SK-N-SH (cell line): Measurements from ENCODE around the gene AGRP. TPM values are rescaled to one million over a fixed set of nuclear protein-coding genes. Genes with fewer than 3 reads are reported as not detected.

Experiments
- CTCF ChIA-PET: fragments of 300-600, 350-600 bp; formaldehyde crosslinking; extraction: SDS; loops from one replicate; lab custom pipeline; 2021; lab: Yijun Ruan, JAX
- POLR2A ChIA-PET: fragments of 350-600 bp; sonication (Branson Sonifier 250); formaldehyde crosslinking; extraction: SDS; loops from one replicate; lab custom pipeline; 2020; ENCODE audit warnings: antibody characterized with exemption, inconsistent platforms; lab: Yijun Ruan, JAX
- DNase-seq: peaks from one replicate; pipeline ENCODE4 v3.0.0; 2012
- H2AFZ ChIP-seq: fragments of 200-600 bp; sonication (generic); 2 replicates; pipeline ENCODE4 v1.8.1; 2016; ENCODE audit warnings: antibody characterized with exemption, mild to moderate bottlenecking, low read depth
- H3F3A ChIP-seq: fragments of 200-600 bp; sonication (generic); replicated peaks from 2 replicates; pipeline ENCODE3; 2016; ENCODE audit warnings: antibody characterized with exemption, mild to moderate bottlenecking; ENCODE audit not compliant: insufficient read depth
- H3K27ac ChIP-seq, 2 experiments: fragments of 200-500 bp in 1 of 2; fragments of 200-600 bp in 1 of 2; sonication (Bioruptor generic) in 1 of 2; sonication (generic), shearing (Covaris generic) in 1 of 2; 2 replicates each; pipeline versions ENCODE4 v1.5.1 to v1.6.1; 2014 to 2016; ENCODE audit warnings: low read depth in 2 of 2, inconsistent platforms in 1 of 2, low read length in 1 of 2, mild to moderate bottlenecking in 1 of 2, mixed read lengths in 1 of 2
- H3K27me3 ChIP-seq: fragments of 200-600 bp; sonication (generic), shearing (Covaris generic); 2 replicates; pipeline ENCODE4 v1.6.1; 2016; ENCODE audit warnings: mixed run types; ENCODE audit not compliant: insufficient read depth
- H3K36me3 ChIP-seq, 2 experiments: fragments of 200-500 bp in 1 of 2; fragments of 200-600 bp in 1 of 2; sonication (Bioruptor generic) in 1 of 2; sonication (generic) in 1 of 2; replicated peaks in 1 of 2; 2 replicates each; pipeline versions ENCODE3 to v1.5.1; 2014 to 2016; ENCODE audit warnings: low read length in 1 of 2, mild to moderate bottlenecking in 1 of 2; ENCODE audit not compliant: insufficient read depth in 2 of 2, control insufficient read depth in 1 of 2
- H3K4me1 ChIP-seq, 2 experiments: fragments of 200-500 bp in 1 of 2; fragments of 200-600 bp in 1 of 2; sonication (Bioruptor generic) in 1 of 2; sonication (generic), shearing (Covaris generic) in 1 of 2; 2 replicates each; pipeline versions ENCODE4 v1.5.1 to v1.6.1; 2014 to 2016; ENCODE audit warnings: low read depth in 1 of 2, low read length in 1 of 2, mixed run types in 1 of 2; ENCODE audit not compliant: insufficient read depth in 2 of 2, control insufficient read depth in 1 of 2
- H3K4me2 ChIP-seq: fragments of 200-600 bp; sonication (generic), shearing (Covaris generic); 2 replicates; pipeline ENCODE4 v1.6.1; 2017; ENCODE audit warnings: mixed run types
- H3K4me3 ChIP-seq, 2 experiments: fragments of 200-500 bp in 1 of 2; fragments of 200-600 bp in 1 of 2; sonication (Bioruptor generic) in 1 of 2; sonication (generic), shearing (Covaris generic) in 1 of 2; 2 replicates each; pipeline versions ENCODE4 v1.5.1 to v1.8.1; 2014 to 2016; ENCODE audit warnings: low read depth in 2 of 2, inconsistent platforms in 1 of 2, low read length in 1 of 2, mild to moderate bottlenecking in 1 of 2, mixed read lengths in 1 of 2, moderate library complexity in 1 of 2
- H3K79me2 ChIP-seq: fragments of 200-600 bp; sonication (generic); 2 replicates; pipeline ENCODE4 v1.8.1; 2017; ENCODE audit warnings: mild to moderate bottlenecking; ENCODE audit not compliant: insufficient read depth
- H3K9ac ChIP-seq: fragments of 200-600 bp; sonication (generic); 2 replicates; pipeline ENCODE4 v1.6.1; 2017; ENCODE audit warnings: mixed run types
- H3K9me2 ChIP-seq: fragments of 200-600 bp; sonication (generic); 2 replicates; pipeline ENCODE4 v1.6.1; 2017; ENCODE audit warnings: mixed run types
- H3K9me3 ChIP-seq: fragments of 200-600 bp; sonication (generic); 2 replicates; pipeline ENCODE4 v1.6.1; 2017; ENCODE audit warnings: mixed run types, mild to moderate bottlenecking, moderate library complexity
- H4K20me1 ChIP-seq: fragments of 200-600 bp; sonication (generic); 2 replicates; pipeline ENCODE4 v1.6.1; 2017; ENCODE audit warnings: mild to moderate bottlenecking, mixed run types; ENCODE audit not compliant: insufficient read depth
- MEF2A ChIP-seq: IDR thresholded peaks from 2 replicates; pipeline ENCODE4 v1.4.0; 2012; ENCODE audit warnings: low read depth, borderline replicate concordance
- NFIC ChIP-seq: IDR thresholded peaks from 2 replicates; pipeline ENCODE4 v1.4.0; 2012; ENCODE audit warnings: borderline replicate concordance
- POLR2AphosphoS5 ChIP-seq: IDR thresholded peaks from 2 replicates; pipeline ENCODE4 v1.6.1; 2012; ENCODE audit warnings: low read depth, low read length
- RAD21 ChIP-seq: IDR thresholded peaks from 2 replicates; pipeline ENCODE4 v1.6.1; 2012; ENCODE audit warnings: mild to moderate bottlenecking, low read length
- RXRA ChIP-seq: IDR thresholded peaks from 2 replicates; pipeline ENCODE4 v1.4.0; 2012; ENCODE audit warnings: low read depth, mild to moderate bottlenecking, borderline replicate concordance
- SMC3 ChIP-seq: IDR thresholded peaks from 2 replicates; pipeline ENCODE4 v1.6.1; 2012; ENCODE audit warnings: low read depth, low read length, improper control_type of control experiment
- TCF12 ChIP-seq: IDR thresholded peaks from 2 replicates; pipeline ENCODE4 v1.4.0; 2012
- WGBS: methylation state at CpG from one replicate; pipeline ENCODE4 v1.1.6; 2017; ENCODE audit warnings: low lambda C conversion rate; 5-methylcytosine and 5-hydroxymethylcytosine counted together
- polyA plus RNA-seq, 3 experiments: library from polyadenylated mRNA; depleted of rRNA; stranded (reverse); fragments of >200 nt; gene quantifications; 2 replicates each; pipeline ENCODE4 v1.2.3, GENCODE V29; 2012
- TF ChIP-seq, protein P1 (sequence below): fragments of 150-350 bp; IDR thresholded peaks from 2 replicates; pipeline ENCODE4 v1.6.1; 2017; ENCODE audit warnings: antibody characterized with exemption, low read length, low read depth, borderline replicate concordance
- TF ChIP-seq, protein P2 (sequence below): fragments of 200-600 bp; sonication (generic); IDR thresholded peaks from 2 replicates; pipeline ENCODE4 v1.6.1; 2017; ENCODE audit warnings: antibody characterized with exemption, mild to moderate bottlenecking, moderate library complexity

AGRP gene
- polyA plus RNA-seq, 1 of the 3 experiments (the other 2 are of a cell fraction), result not detected

- H3K9ac ChIP-seq, result peak overlapping the region; percentile 70
- peaks cover under 1 to 3% of the 10 kb centered on the region in 2 experiments for H3K36me3 ChIP-seq
- no peaks in the 10 kb centered on the region for H3K27me3 ChIP-seq
- WGBS, result 77% methylated on average over 25 of the region's 25 CpGs
- no peak for TF ChIP-seq RXRA
- no peak for TF ChIP-seq SMC3
- POLR2A ChIA-PET, result no interaction called here
- DNase-seq, result no peak
- peak overlapping the region; percentile 85 for H3K4me2 ChIP-seq
- no peaks in the 10 kb centered on the region for H3K9me2 ChIP-seq
- no peaks in the 10 kb centered on the region for H3K9me3 ChIP-seq
- peak overlapping the region; percentile 80 to 100 for H3K4me3 ChIP-seq
- peaks cover 6 to 19% of the 10 kb centered on the region in 2 experiments; a peak in 1 of 4 replicates for H3K4me1 ChIP-seq
- H3F3A ChIP-seq, result peaks cover 4% of the 10 kb centered on the region
- H2AFZ ChIP-seq, result peak overlapping the region; percentile 91
- peaks cover 52% of the 10 kb centered on the region for H3K79me2 ChIP-seq
- H4K20me1 ChIP-seq, result peaks cover 17% of the 10 kb centered on the region
- CTCF ChIA-PET, result interaction anchor here (1.1 to 4.1 kb wide), 15 partner anchors 10 to 222 kb away, joined by 3 to 45 read pairs (median 7); partner anchors contain the start of genes CARMIL2, CTCF and ZDHHC1
- H3K27ac ChIP-seq, result peak overlapping the region; percentile 89 to 91
Observed at GRCh38 chr16:67482233-67482924, 968 bp downstream of the AGRP start.

- H4K20me1 ChIP-seq, result peaks cover 23% of the 10 kb centered on the region
Observed at GRCh38 chr16:67481561-67482232, 1.6 kb downstream of the AGRP start.

More at GRCh38 chr16:67481561-67482232, 1.6 kb downstream of the AGRP start:
- CTCF ChIA-PET, result interaction anchor here (0.6 to 4.1 kb wide), 51 partner anchors 7 to 335 kb away, joined by 3 to 45 read pairs (median 4); partner anchors contain the start of genes C16orf86, CARMIL2, CTCF and ENKD1
- TF ChIP-seq, protein P1, sequence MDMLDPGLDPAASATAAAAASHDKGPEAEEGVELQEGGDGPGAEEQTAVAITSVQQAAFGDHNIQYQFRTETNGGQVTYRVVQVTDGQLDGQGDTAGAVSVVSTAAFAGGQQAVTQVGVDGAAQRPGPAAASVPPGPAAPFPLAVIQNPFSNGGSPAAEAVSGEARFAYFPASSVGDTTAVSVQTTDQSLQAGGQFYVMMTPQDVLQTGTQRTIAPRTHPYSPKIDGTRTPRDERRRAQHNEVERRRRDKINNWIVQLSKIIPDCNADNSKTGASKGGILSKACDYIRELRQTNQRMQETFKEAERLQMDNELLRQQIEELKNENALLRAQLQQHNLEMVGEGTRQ, result no peak
- no peak for TF ChIP-seq RXRA
- peak; percentile 39; the same call in 1 of the 2 replicates for TF ChIP-seq POLR2AphosphoS5
- peak; percentile 63; the same call in 1 of the 2 replicates for TF ChIP-seq TCF12
- TF ChIP-seq, protein P2, sequence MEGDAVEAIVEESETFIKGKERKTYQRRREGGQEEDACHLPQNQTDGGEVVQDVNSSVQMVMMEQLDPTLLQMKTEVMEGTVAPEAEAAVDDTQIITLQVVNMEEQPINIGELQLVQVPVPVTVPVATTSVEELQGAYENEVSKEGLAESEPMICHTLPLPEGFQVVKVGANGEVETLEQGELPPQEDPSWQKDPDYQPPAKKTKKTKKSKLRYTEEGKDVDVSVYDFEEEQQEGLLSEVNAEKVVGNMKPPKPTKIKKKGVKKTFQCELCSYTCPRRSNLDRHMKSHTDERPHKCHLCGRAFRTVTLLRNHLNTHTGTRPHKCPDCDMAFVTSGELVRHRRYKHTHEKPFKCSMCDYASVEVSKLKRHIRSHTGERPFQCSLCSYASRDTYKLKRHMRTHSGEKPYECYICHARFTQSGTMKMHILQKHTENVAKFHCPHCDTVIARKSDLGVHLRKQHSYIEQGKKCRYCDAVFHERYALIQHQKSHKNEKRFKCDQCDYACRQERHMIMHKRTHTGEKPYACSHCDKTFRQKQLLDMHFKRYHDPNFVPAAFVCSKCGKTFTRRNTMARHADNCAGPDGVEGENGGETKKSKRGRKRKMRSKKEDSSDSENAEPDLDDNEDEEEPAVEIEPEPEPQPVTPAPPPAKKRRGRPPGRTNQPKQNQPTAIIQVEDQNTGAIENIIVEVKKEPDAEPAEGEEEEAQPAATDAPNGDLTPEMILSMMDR, result no peak
- TF ChIP-seq NFIC, result peak; percentile 47
- no peak for TF ChIP-seq MEF2A
- TF ChIP-seq RAD21, result no peak
- TF ChIP-seq, all 33 proteins: peak for 3
- H3K4me3 ChIP-seq, result peak overlapping the region; percentile 80 to 100
- H3K9me3 ChIP-seq, result no peaks in the 10 kb centered on the region
- H3K4me1 ChIP-seq, result peaks cover 6 to 19% of the 10 kb centered on the region in 2 experiments; a peak in 1 of 4 replicates
- peak; percentile 47 for DNase-seq
- H2AFZ ChIP-seq, result peak overlapping the region; percentile 91
- H3F3A ChIP-seq, result no peaks in the 10 kb centered on the region
- H3K79me2 ChIP-seq, result peaks cover 59% of the 10 kb centered on the region
- H3K9me2 ChIP-seq, result no peaks in the 10 kb centered on the region
- POLR2A ChIA-PET, result interaction anchor here (0.5 to 1.6 kb wide), 10 partner anchors 8 to 603 kb away, joined by 3 to 7 read pairs (median 3); partner anchors contain the start of gene CTCF
- 11% methylated on average over 17 of the region's 17 CpGs for WGBS
- peak overlapping the region; percentile 70 for H3K9ac ChIP-seq
- H3K27me3 ChIP-seq, result no peaks in the 10 kb centered on the region
- H3K36me3 ChIP-seq, result peaks cover 3 to 7% of the 10 kb centered on the region in 2 experiments
- H3K4me2 ChIP-seq, result peak overlapping the region; percentile 85
- H3K27ac ChIP-seq, result peak overlapping the region; percentile 89 to 91
